T-helper 17 cell (primary cell): Measurements from ENCODE around the gene PIGV. TPM values are rescaled to one million over a fixed set of nuclear protein-coding genes. Genes with fewer than 3 reads are reported as not detected.

Experiments used
- ATAC-seq: fragments of 150-1000 bp; cut with Tn5 transposase; 2 replicates; pipeline ENCODE4 v1.10.0; 2021; ENCODE audit warnings: mild to moderate bottlenecking, moderate library complexity
- DNase-seq, 3 donors: peaks; one replicate each; pipeline versions ENCODE4 v3.0.0 to v3.0.0-alpha.2; 2020 to 2021
- H3K9me3 ChIP-seq: one replicate; pipeline ENCODE4 v1.7.0; 2013; ENCODE audit warnings: low read length, mild to moderate bottlenecking; ENCODE audit not compliant: control insufficient read depth, poor library complexity, severe bottlenecking
- H3K27ac Mint-ChIP-seq: one replicate; pipeline ENCODE4 v1.8.0; 2022; ENCODE audit warnings: mild to moderate bottlenecking, moderate library complexity, mixed read lengths
- H3K27me3 Mint-ChIP-seq: one replicate; pipeline ENCODE4 v1.8.0; 2022; ENCODE audit warnings: mixed read lengths
- H3K36me3 Mint-ChIP-seq: one replicate; pipeline ENCODE4 v1.8.0; 2022; ENCODE audit warnings: low read depth, mixed read lengths
- H3K4me1 Mint-ChIP-seq: one replicate; pipeline ENCODE4 v1.8.0; 2022; ENCODE audit warnings: mild to moderate bottlenecking, mixed read lengths
- H3K4me3 Mint-ChIP-seq: one replicate; pipeline ENCODE4 v1.8.0; 2022; ENCODE audit warnings: mild to moderate bottlenecking, moderate library complexity, mixed read lengths
- total RNA-seq, 4 donors: library from RNA in 2 of 4; stranded (reverse) in 2 of 4; gene quantifications; one replicate each; pipeline ENCODE4 v1.2.3 and lab custom pipeline; 2022 to 2026

The PIGV gene
- total RNA-seq = 10 to 100 TPM; 12.0 to 14.3 TPM
- total RNA-seq (lab: John Stamatoyannopoulos, UW) = 21.2 to 26.2 reads per million in 2 donors

- no peaks in the 10 kb centered on the region for H3K27me3 Mint-ChIP-seq
- peak within 1 kb of the TSS; percentile 99 for H3K4me3 Mint-ChIP-seq
- H3K27ac Mint-ChIP-seq = peak within 1 kb of the TSS; percentile 100
- ATAC-seq (peak; percentile 72), DNase-seq (peak; percentile 78 to 88 (median 85))
- H3K36me3 Mint-ChIP-seq = peaks cover 5% of the 10 kb centered on the region
- H3K4me1 Mint-ChIP-seq = peaks cover 67% of the 10 kb centered on the region
- no peaks in the 10 kb centered on the region for H3K9me3 ChIP-seq
Measured at GRCh38 chr1:26787706-26788514, at the start of gene PIGV. Gene PIGV (plus strand): TSS chr1:26787950. CDS start chr1:26790816, 2,866 bp downstream.

GRCh38 chr1:26739329-26739914 is 48.3 kb upstream of the PIGV start:
- DNase-seq = no peak
- no peaks in the 10 kb centered on the region for H3K9me3 ChIP-seq
- Mint-ChIP-seq H3K27me3 (no peaks in the 10 kb centered on the region), H3K27ac (peak overlapping the region; percentile 95), H3K4me1 (peaks cover 48% of the 10 kb centered on the region), H3K4me3 (peak overlapping the region; percentile 70), H3K36me3 (peaks cover 12% of the 10 kb centered on the region)
- ATAC-seq = peak; percentile 16

- ATAC-seq (no peak), DNase-seq (no peak)
- H3K4me1 Mint-ChIP-seq = peaks cover 52% of the 10 kb centered on the region
Measured at GRCh38 chr1:26740023-26740634, 47.6 kb upstream of the PIGV start.

GRCh38 chr1:26740952-26741351 is 46.8 kb upstream of the PIGV start:
- peaks cover 9% of the 10 kb centered on the region for H3K36me3 Mint-ChIP-seq

More at GRCh38 chr1:26740023-26740634, 47.6 kb upstream of the PIGV start:
- H3K4me3 Mint-ChIP-seq = peak overlapping the region; percentile 70
- H3K9me3 ChIP-seq = no peaks in the 10 kb centered on the region
- peaks cover 12% of the 10 kb centered on the region for H3K36me3 Mint-ChIP-seq
- H3K27me3 Mint-ChIP-seq = no peaks in the 10 kb centered on the region
- peak overlapping the region; percentile 95 for H3K27ac Mint-ChIP-seq

GRCh38 chr1:26743426-26744059 is 44.2 kb upstream of the PIGV start:
- H3K4me3 Mint-ChIP-seq = peak overlapping the region; percentile 82
- ATAC-seq = peak; percentile 10
- no peaks in the 10 kb centered on the region for H3K9me3 ChIP-seq
- H3K27me3 Mint-ChIP-seq = no peaks in the 10 kb centered on the region
- peak overlapping the region; percentile 95 for H3K27ac Mint-ChIP-seq
- peaks cover 62% of the 10 kb centered on the region for H3K4me1 Mint-ChIP-seq
- H3K36me3 Mint-ChIP-seq = peaks cover 9% of the 10 kb centered on the region
- DNase-seq = no peak

More at GRCh38 chr1:26740952-26741351, 46.8 kb upstream of the PIGV start:
- no peak for DNase-seq
- H3K9me3 ChIP-seq = no peaks in the 10 kb centered on the region
- Mint-ChIP-seq H3K27me3 (no peaks in the 10 kb centered on the region), H3K4me3 (no peak overlapping the region), H3K4me1 (peaks cover 51% of the 10 kb centered on the region), H3K27ac (peak overlapping the region; percentile 95)
- no peak for ATAC-seq

GRCh38 chr1:26744075-26744959 is 43.4 kb upstream of the PIGV start:
- DNase-seq (peak; percentile 52 to 64 (median 54)), ATAC-seq (peak; percentile 95)
- H3K4me3 Mint-ChIP-seq = peak overlapping the region; percentile 82
- H3K4me1 Mint-ChIP-seq = peaks cover 60% of the 10 kb centered on the region
- no peaks in the 10 kb centered on the region for H3K27me3 Mint-ChIP-seq
- H3K36me3 Mint-ChIP-seq = peaks cover 9% of the 10 kb centered on the region
- peak overlapping the region; percentile 95 for H3K27ac Mint-ChIP-seq
- no peaks in the 10 kb centered on the region for H3K9me3 ChIP-seq

- Mint-ChIP-seq H3K27me3 (no peaks in the 10 kb centered on the region), H3K4me1 (peaks cover 58% of the 10 kb centered on the region), H3K36me3 (peaks cover 8% of the 10 kb centered on the region), H3K4me3 (peak overlapping the region; percentile 7), H3K27ac (peak overlapping the region; percentile 95)
- DNase-seq (no peak), ATAC-seq (no peak)
- H3K9me3 ChIP-seq = no peaks in the 10 kb centered on the region
Measured at GRCh38 chr1:26745191-26745590, 42.6 kb upstream of the PIGV start.

GRCh38 chr1:26747048-26747447 is 40.7 kb upstream of the PIGV start:
- DNase-seq = no peak
- peak overlapping the region; percentile 74 for H3K27ac Mint-ChIP-seq
- no peak overlapping the region for H3K4me3 Mint-ChIP-seq
- H3K4me1 Mint-ChIP-seq = peaks cover 54% of the 10 kb centered on the region
- ATAC-seq = no peak
- H3K36me3 Mint-ChIP-seq = no peaks in the 10 kb centered on the region
- H3K9me3 ChIP-seq = no peaks in the 10 kb centered on the region
- H3K27me3 Mint-ChIP-seq = no peaks in the 10 kb centered on the region

- Mint-ChIP-seq H3K4me3 (peak overlapping the region; percentile 19), H3K4me1 (peaks cover 50% of the 10 kb centered on the region), H3K27me3 (no peaks in the 10 kb centered on the region), H3K36me3 (no peaks in the 10 kb centered on the region), H3K27ac (peak overlapping the region; percentile 74)
- DNase-seq = no peak
- no peaks in the 10 kb centered on the region for H3K9me3 ChIP-seq
- ATAC-seq = no peak
Measured at GRCh38 chr1:26748351-26748750, 39.4 kb upstream of the PIGV start.

- ATAC-seq (no peak), DNase-seq (no peak)
- Mint-ChIP-seq H3K27ac (peak overlapping the region; percentile 66), H3K36me3 (no peaks in the 10 kb centered on the region), H3K4me3 (no peak overlapping the region), H3K27me3 (no peaks in the 10 kb centered on the region), H3K4me1 (peaks cover 49% of the 10 kb centered on the region)
- H3K9me3 ChIP-seq = no peaks in the 10 kb centered on the region
Measured at GRCh38 chr1:26749458-26749857, 38.3 kb upstream of the PIGV start.

GRCh38 chr1:26750428-26750827 is 37.3 kb upstream of the PIGV start:
- Mint-ChIP-seq H3K4me1 (peaks cover 43% of the 10 kb centered on the region), H3K36me3 (no peaks in the 10 kb centered on the region), H3K4me3 (no peak overlapping the region), H3K27me3 (no peaks in the 10 kb centered on the region), H3K27ac (peak overlapping the region; percentile 66)
- ATAC-seq = no peak
- H3K9me3 ChIP-seq = no peaks in the 10 kb centered on the region
- no peak for DNase-seq

- Mint-ChIP-seq H3K4me1 (peaks cover 38% of the 10 kb centered on the region), H3K36me3 (no peaks in the 10 kb centered on the region), H3K4me3 (no peak overlapping the region), H3K27ac (peak overlapping the region; percentile 11), H3K27me3 (no peaks in the 10 kb centered on the region)
- ATAC-seq = no peak
- DNase-seq = no peak
- no peaks in the 10 kb centered on the region for H3K9me3 ChIP-seq
Measured at GRCh38 chr1:26752519-26752918, 35.2 kb upstream of the PIGV start.
